Adrenal gland (tissue), 5 donors: ENCODE measurements around the gene ZNF33A.
"Not testable (repeated sequence)": the region's sequence is repeated elsewhere in the genome, so short reads cannot be mapped to it uniquely, and the experiment has no call there.

Experiments
- CTCF ChIP-seq, 6 experiments: fragments of 450-650 bp in 4 of 6; fragments of 200-600 bp in 2 of 6; sonication (generic) in 1 of 6; IDR thresholded peaks; 1 replicate in 5 of 6; 2 replicates in 1 of 6; pipeline versions ENCODE4 v1.5.1 to v1.8.0; 2016 to 2021; ENCODE audit warnings: antibody characterized with exemption in 6 of 6, mild to moderate bottlenecking in 2 of 6, moderate library complexity in 1 of 6
- POLR2A ChIP-seq, 2 donors: fragments of 450-650 bp; IDR thresholded peaks; one replicate each; pipeline ENCODE4 v1.6.1; 2017; ENCODE audit warnings: antibody characterized with exemption in 2 of 2, mild to moderate bottlenecking in 2 of 2, moderate library complexity in 1 of 2
- donor health status: DM: no; HTN: no; CAD: no.

GRCh38 chr10:37998920-37999319 lies 11.6 kb upstream of the ZNF33A start:
- TF ChIP-seq CTCF, POLR2A (IDR thresholded peaks at IDR 0.05): not testable (repeated sequence)
